ENCODE data around the gene CYTIP. TPM values are rescaled to one million over a fixed set of nuclear protein-coding genes. Genes with fewer than 3 reads are reported as not detected.

The CYTIP gene
- total RNA-seq, 1 experiment from 2014 or later = 1.2 TPM

DNA sequence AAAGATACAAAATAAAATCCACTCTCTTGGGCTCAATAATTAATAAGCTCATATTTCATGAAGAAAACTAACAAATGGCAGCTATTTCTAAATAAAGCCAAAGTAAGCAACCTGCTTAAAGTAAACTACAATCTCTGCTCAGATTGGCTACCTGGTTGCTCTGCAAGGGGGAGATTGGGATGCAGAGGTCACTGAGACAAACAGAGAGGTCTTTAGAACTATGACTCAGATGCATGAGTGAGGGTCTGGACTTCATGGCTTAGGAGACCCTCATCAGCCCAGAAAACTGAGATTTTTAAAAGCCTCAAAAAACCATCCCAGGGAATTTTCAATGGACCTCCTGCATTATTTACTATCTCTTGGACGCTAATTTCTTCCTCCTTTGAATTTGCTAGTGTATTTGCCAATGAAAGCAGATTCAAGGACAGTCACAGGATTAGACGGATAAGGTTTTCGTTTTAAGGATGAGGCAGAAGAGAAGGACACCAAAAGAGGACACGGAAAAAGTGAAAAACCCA, 17.4 kb downstream of the CYTIP start (continued):
- no peak for TF ChIP-seq OVOL2 (CRISPR knock-in tag; IDR thresholded peaks at IDR 0.05; ENCODE audit: borderline replicate concordance)
- TF ChIP-seq, protein P1, sequence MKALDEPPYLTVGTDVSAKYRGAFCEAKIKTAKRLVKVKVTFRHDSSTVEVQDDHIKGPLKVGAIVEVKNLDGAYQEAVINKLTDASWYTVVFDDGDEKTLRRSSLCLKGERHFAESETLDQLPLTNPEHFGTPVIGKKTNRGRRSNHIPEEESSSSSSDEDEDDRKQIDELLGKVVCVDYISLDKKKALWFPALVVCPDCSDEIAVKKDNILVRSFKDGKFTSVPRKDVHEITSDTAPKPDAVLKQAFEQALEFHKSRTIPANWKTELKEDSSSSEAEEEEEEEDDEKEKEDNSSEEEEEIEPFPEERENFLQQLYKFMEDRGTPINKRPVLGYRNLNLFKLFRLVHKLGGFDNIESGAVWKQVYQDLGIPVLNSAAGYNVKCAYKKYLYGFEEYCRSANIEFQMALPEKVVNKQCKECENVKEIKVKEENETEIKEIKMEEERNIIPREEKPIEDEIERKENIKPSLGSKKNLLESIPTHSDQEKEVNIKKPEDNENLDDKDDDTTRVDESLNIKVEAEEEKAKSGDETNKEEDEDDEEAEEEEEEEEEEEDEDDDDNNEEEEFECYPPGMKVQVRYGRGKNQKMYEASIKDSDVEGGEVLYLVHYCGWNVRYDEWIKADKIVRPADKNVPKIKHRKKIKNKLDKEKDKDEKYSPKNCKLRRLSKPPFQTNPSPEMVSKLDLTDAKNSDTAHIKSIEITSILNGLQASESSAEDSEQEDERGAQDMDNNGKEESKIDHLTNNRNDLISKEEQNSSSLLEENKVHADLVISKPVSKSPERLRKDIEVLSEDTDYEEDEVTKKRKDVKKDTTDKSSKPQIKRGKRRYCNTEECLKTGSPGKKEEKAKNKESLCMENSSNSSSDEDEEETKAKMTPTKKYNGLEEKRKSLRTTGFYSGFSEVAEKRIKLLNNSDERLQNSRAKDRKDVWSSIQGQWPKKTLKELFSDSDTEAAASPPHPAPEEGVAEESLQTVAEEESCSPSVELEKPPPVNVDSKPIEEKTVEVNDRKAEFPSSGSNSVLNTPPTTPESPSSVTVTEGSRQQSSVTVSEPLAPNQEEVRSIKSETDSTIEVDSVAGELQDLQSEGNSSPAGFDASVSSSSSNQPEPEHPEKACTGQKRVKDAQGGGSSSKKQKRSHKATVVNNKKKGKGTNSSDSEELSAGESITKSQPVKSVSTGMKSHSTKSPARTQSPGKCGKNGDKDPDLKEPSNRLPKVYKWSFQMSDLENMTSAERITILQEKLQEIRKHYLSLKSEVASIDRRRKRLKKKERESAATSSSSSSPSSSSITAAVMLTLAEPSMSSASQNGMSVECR (CRISPR knock-in tag; IDR thresholded peaks at IDR 0.05; ENCODE audit: borderline replicate concordance) = no peak

DNA sequence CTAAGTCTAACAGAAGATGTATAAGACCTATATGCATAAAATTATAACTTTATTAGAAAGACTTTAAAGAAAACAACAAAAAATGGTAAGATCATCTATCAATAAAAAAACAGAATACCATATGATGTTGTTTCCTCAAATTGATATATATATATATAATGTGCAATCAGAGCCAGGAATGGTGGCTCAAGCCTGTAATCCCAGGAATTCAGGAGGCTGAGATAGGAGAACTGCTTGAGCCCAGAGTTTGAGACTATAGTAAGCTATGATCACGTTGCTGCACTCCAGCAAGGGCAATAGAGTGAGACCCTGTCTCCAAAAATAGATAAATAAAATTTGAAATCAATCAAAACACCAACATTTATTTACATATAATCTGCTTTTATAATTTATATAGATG, 19.5 kb downstream of the CYTIP start:
- ATAC-seq = no peak
- H3K27me3 Mint-ChIP-seq (ENCODE audit: low read depth) = no peaks in the 10 kb centered on the region
- ChIA-PET CTCF (no interaction called here), POLR2A (no interaction called here)
- peaks cover 28% of the 10 kb centered on the region for H3K9me3 Mint-ChIP-seq
- peaks cover 17% of the 10 kb centered on the region for H3K36me3 Mint-ChIP-seq
- H3K4me3 Mint-ChIP-seq = no peak overlapping the region
- DNase-seq (ENCODE audit: low spot score) = no peak
- TF ChIP-seq MXD4 (CRISPR knock-in tag; IDR thresholded peaks at IDR 0.05; ENCODE audit: borderline replicate concordance) = no peak
- TF ChIP-seq, protein P2, sequence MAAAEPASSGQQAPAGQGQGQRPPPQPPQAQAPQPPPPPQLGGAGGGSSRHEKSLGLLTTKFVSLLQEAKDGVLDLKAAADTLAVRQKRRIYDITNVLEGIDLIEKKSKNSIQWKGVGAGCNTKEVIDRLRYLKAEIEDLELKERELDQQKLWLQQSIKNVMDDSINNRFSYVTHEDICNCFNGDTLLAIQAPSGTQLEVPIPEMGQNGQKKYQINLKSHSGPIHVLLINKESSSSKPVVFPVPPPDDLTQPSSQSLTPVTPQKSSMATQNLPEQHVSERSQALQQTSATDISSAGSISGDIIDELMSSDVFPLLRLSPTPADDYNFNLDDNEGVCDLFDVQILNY (CRISPR knock-in tag; IDR thresholded peaks at IDR 0.05) = no peak
- TF ChIP-seq ZNF671 (CRISPR knock-in tag; IDR thresholded peaks at IDR 0.05) = no peak
- no peak for TF ChIP-seq ETV6 (CRISPR knock-in tag; IDR thresholded peaks at IDR 0.05)
- no peak overlapping the region for H3K27ac Mint-ChIP-seq
- no peaks in the 10 kb centered on the region for H3K4me1 Mint-ChIP-seq

DNA sequence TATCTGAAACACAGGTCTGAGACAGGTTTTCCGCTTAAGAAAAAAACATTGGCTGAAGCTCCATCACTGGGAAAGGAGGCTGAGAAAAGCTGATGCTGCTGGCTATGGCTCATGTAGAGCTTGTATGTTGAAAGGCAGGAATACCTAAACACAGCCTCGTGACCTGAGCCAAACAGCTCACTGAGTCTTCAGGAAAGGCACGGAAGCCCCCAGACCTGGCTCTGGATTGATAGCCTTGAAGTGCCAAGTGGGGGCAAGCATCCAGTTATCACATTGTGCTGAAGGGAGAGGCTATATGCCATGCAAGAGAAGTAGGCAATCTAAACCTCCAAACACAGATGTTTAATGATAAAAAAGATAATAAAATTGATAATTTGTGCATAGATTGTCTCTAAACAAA, 21.9 kb downstream of the CYTIP start:
- DNase-seq (ENCODE audit: low spot score) = no peak
- peaks cover 14% of the 10 kb centered on the region for H3K36me3 Mint-ChIP-seq
- H3K27ac Mint-ChIP-seq = no peak overlapping the region
- peaks cover 23% of the 10 kb centered on the region for H3K9me3 Mint-ChIP-seq
- no peak overlapping the region for H3K4me3 Mint-ChIP-seq
- ChIA-PET POLR2A (no interaction called here), CTCF (no interaction called here)
- no peaks in the 10 kb centered on the region for H3K27me3 Mint-ChIP-seq (ENCODE audit: low read depth)
- ATAC-seq = no peak
- H3K4me1 Mint-ChIP-seq = no peaks in the 10 kb centered on the region
- TF ChIP-seq FOXJ3 (CRISPR knock-in tag; IDR thresholded peaks at IDR 0.05; ENCODE audit: borderline replicate concordance) (no peak), JAZF1 (CRISPR knock-in tag; IDR thresholded peaks at IDR 0.05) (no peak), SMAD4 (CRISPR knock-in tag; IDR thresholded peaks at IDR 0.05) (no peak)
- TF ChIP-seq, protein P3, sequence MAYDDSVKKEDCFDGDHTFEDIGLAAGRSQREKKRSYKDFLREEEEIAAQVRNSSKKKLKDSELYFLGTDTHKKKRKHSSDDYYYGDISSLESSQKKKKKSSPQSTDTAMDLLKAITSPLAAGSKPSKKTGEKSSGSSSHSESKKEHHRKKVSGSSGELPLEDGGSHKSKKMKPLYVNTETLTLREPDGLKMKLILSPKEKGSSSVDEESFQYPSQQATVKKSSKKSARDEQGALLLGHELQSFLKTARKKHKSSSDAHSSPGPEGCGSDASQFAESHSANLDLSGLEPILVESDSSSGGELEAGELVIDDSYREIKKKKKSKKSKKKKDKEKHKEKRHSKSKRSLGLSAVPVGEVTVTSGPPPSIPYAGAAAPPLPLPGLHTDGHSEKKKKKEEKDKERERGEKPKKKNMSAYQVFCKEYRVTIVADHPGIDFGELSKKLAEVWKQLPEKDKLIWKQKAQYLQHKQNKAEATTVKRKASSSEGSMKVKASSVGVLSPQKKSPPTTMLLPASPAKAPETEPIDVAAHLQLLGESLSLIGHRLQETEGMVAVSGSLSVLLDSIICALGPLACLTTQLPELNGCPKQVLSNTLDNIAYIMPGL (CRISPR knock-in tag; IDR thresholded peaks at IDR 0.05) = no peak
- TF ChIP-seq, protein P4, sequence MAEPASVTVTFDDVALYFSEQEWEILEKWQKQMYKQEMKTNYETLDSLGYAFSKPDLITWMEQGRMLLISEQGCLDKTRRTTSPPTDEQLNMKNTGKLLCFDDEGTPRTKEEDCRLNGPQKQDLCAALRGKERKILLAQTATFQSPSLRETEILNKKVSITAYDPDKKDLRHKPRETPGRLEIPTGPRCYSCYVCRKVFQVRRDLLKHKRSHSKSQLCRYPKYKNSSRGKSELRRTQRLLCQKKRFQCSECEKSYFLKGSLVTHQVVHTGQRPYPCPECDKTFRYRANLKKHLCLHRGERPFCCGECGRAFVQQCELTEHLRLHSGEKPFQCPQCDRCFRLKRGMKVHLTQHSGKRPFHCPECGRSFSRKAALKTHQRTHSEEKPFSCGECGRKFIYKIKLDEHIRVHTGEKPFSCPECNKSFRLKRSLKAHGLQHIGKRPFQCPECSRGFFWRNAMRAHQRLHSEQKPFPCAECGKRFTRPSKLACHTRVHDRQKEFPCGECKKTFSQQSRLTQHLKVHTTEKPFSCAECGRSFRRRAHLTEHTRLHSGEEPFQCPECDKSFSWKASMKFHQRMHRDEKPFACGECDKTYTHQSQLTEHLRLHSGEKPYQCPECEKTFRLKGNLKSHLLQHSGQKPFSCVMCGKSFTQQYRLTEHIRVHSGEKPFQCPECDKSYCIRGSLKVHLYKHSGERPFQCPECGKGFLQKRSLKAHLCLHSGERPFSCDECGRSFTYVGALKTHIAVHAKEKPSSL (CRISPR knock-in tag; conservative IDR thresholded peaks at IDR 0.05) = no peak
- TF ChIP-seq, protein P5, sequence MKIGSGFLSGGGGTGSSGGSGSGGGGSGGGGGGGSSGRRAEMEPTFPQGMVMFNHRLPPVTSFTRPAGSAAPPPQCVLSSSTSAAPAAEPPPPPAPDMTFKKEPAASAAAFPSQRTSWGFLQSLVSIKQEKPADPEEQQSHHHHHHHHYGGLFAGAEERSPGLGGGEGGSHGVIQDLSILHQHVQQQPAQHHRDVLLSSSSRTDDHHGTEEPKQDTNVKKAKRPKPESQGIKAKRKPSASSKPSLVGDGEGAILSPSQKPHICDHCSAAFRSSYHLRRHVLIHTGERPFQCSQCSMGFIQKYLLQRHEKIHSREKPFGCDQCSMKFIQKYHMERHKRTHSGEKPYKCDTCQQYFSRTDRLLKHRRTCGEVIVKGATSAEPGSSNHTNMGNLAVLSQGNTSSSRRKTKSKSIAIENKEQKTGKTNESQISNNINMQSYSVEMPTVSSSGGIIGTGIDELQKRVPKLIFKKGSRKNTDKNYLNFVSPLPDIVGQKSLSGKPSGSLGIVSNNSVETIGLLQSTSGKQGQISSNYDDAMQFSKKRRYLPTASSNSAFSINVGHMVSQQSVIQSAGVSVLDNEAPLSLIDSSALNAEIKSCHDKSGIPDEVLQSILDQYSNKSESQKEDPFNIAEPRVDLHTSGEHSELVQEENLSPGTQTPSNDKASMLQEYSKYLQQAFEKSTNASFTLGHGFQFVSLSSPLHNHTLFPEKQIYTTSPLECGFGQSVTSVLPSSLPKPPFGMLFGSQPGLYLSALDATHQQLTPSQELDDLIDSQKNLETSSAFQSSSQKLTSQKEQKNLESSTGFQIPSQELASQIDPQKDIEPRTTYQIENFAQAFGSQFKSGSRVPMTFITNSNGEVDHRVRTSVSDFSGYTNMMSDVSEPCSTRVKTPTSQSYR (CRISPR knock-in tag; IDR thresholded peaks at IDR 0.05) = no peak
